Panc1 (cell line): ENCODE measurements around the gene DAB1.

Experiments used
- POLR2AphosphoS5 ChIP-seq: IDR thresholded peaks from 2 replicates; pipeline ENCODE4 v1.6.1; 2012; ENCODE audit warnings: mild to moderate bottlenecking, low read depth, low read length, moderate library complexity
- TF ChIP-seq, protein P1 (sequence below): fragments of 450-650 bp; IDR thresholded peaks from 2 replicates; pipeline ENCODE4 v1.5.1; 2017; ENCODE audit warnings: mild to moderate bottlenecking

GRCh38 chr1:56995414-56996100 is 428.3 kb downstream of the DAB1 start:
- no peak for TF ChIP-seq POLR2AphosphoS5
- TF ChIP-seq, protein P1, sequence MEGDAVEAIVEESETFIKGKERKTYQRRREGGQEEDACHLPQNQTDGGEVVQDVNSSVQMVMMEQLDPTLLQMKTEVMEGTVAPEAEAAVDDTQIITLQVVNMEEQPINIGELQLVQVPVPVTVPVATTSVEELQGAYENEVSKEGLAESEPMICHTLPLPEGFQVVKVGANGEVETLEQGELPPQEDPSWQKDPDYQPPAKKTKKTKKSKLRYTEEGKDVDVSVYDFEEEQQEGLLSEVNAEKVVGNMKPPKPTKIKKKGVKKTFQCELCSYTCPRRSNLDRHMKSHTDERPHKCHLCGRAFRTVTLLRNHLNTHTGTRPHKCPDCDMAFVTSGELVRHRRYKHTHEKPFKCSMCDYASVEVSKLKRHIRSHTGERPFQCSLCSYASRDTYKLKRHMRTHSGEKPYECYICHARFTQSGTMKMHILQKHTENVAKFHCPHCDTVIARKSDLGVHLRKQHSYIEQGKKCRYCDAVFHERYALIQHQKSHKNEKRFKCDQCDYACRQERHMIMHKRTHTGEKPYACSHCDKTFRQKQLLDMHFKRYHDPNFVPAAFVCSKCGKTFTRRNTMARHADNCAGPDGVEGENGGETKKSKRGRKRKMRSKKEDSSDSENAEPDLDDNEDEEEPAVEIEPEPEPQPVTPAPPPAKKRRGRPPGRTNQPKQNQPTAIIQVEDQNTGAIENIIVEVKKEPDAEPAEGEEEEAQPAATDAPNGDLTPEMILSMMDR, result no peak
